ENCODE results near the gene BATF2. TPM values are rescaled to one million over a fixed set of nuclear protein-coding genes. Genes with fewer than 3 reads are reported as not detected.

BATF2 gene
- total and polyA plus RNA-seq, 10 of the 15 experiments (the other 5 are each of a cell fraction or from before 2014, with no cell fraction given): 0.18 to 1.1 (median 0.38) TPM; not detected in 1

- BruUV-seq (replicated peaks): no TSS peak
- FAIRE-seq (peak; percentile 56), ATAC-seq (peak; percentile 88), DNase-seq (ENCODE audit: low read depth, low spot score) (peak; percentile 51)
- Histone ChIP-seq H3K4me2 (ENCODE audit: control insufficient read depth, insufficient read depth) (peak within 1 kb of the TSS; percentile 32; the same call in 1 of the 2 replicates), H3K4me3 (peak within 1 kb of the TSS; percentile 39; the same call in 1 of the 2 replicates), H3K27ac (ENCODE audit: control insufficient read depth, insufficient read depth) (no peak within 1 kb of the TSS), H4K20me1 (ENCODE audit: control insufficient read depth, insufficient read depth) (no peaks in the 10 kb centered on the region), H3K4me1 (ENCODE audit: control insufficient read depth, insufficient read depth, low read length) (peaks cover 14% of the 10 kb centered on the region), H3K36me3 (ENCODE audit: control insufficient read depth in 2 of 2, insufficient read depth in 2 of 2, low read length in 1 of 2) (no peaks in the 10 kb centered on the region), H3K9me3 (replicated peaks; ENCODE audit: control insufficient read depth, insufficient read depth, low read length) (no peaks in the 10 kb centered on the region; the same call in 2 of the 3 replicates), H3K9ac (ENCODE audit: control insufficient read depth, insufficient read depth, low read length) (no peak within 1 kb of the TSS), H3K27me3 (replicated peaks in 1 of 2; ENCODE audit: control insufficient read depth in 2 of 2, insufficient read depth in 2 of 2, low read length in 1 of 2) (no peaks in the 10 kb centered on the region), H3K79me2 (ENCODE audit: control insufficient read depth, insufficient read depth, low read length) (no peaks in the 10 kb centered on the region), H2AFZ (ENCODE audit: control insufficient read depth, low read depth, low read length) (peak within 1 kb of the TSS; percentile 42)
- ChIA-PET CTCF (interaction anchor here (1.1 kb wide), 1 partner anchor 42 kb away, joined by 5 read pairs; the partner anchor contains the start of gene ARL2), RAD21 (ENCODE audit: unreplicated experiment) (no interaction called here), POLR2A (interaction anchor here (0.7 kb wide), 1 partner anchor 23 kb away, joined by 3 read pairs; no protein-coding TSS in a partner anchor), SMC1A (ENCODE audit: uncharacterized antibody, unreplicated experiment) (interaction anchor here (1.0 kb wide), 1 partner anchor 259 kb away, joined by 3 read pairs; no protein-coding TSS in a partner anchor)
- intact Hi-C loops (cut with micrococcal nuclease; ENCODE audit: unreplicated experiment) (no loop called here), in situ Hi-C loops (cut with MboI) (no loop called here)
- WGBS (ENCODE audit: insufficient coverage, insufficient replicate concordance, low lambda C conversion rate, missing lambda C conversion rate): 40% methylated on average over 64 of the region's 69 CpGs
- TF ChIP-seq ZBED1 (IDR thresholded peaks at IDR 0.05; ENCODE audit: borderline replicate concordance): no peak
- TF ChIP-seq EGR1 (IDR thresholded peaks at IDR 0.05; ENCODE audit: borderline replicate concordance in 1 of 2, low read depth in 2 of 2, low read length in 2 of 2): no peak
- TF ChIP-seq MXI1 (IDR thresholded peaks at IDR 0.05; ENCODE audit: low read depth, low read length): no peak
- no peak for TF ChIP-seq SMC3 (IDR thresholded peaks at IDR 0.05; ENCODE audit: borderline replicate concordance, low read length)
- peak; percentile 88 for TF ChIP-seq ZNF687 (IDR thresholded peaks at IDR 0.05)
- no peak for TF ChIP-seq EZH2 (IDR thresholded peaks at IDR 0.05; ENCODE audit: borderline replicate concordance, control insufficient read depth, low read depth, low read length)
- TF ChIP-seq NRF1 (conservative IDR thresholded peaks at IDR 0.05; ENCODE audit: low read depth, low read length): peak; percentile 43
- no peak for TF ChIP-seq CEBPB (IDR thresholded peaks at IDR 0.05; ENCODE audit: borderline replicate concordance in 1 of 2, low read depth in 2 of 2, low read length in 2 of 2)
- peak; percentile 55 to 85; a peak in 3 of 4 replicates for TF ChIP-seq BHLHE40 (IDR thresholded peaks at IDR 0.05; ENCODE audit: borderline replicate concordance in 1 of 2, low read depth in 2 of 2, low read length in 1 of 2)
- no peak for TF ChIP-seq CHD1 (IDR thresholded peaks at IDR 0.05; ENCODE audit: low read depth, low read length)
- 0 out of 2 replicates have a peak, but pooled peaks have one; percentile 4 for TF ChIP-seq RUNX3 (IDR thresholded peaks at IDR 0.05; ENCODE audit: low read length)
- no peak for TF ChIP-seq PAX5 (IDR thresholded peaks at IDR 0.05; ENCODE audit: borderline replicate concordance, low read depth, low read length)
- no peak for TF ChIP-seq POLR2A (IDR thresholded peaks at IDR 0.05; ENCODE audit: low read depth, low read length)
- TF ChIP-seq GABPA (IDR thresholded peaks at IDR 0.05; ENCODE audit: low read depth): no peak
- TF ChIP-seq RAD21 (IDR thresholded peaks at IDR 0.05; ENCODE audit: insufficient read depth, low read depth, low read length): no peak
- TF ChIP-seq CEBPZ (IDR thresholded peaks at IDR 0.05; ENCODE audit: low read depth, low read length): no peak
These were observed 25.1 kb downstream of the BATF2 start, which contains the start of gene MAJIN for GRCh38 chr11:64971421-64972233. Gene MAJIN, minus strand, starts transcription at chr11:64972108. Its CDS starts 12,703 bp downstream, at chr11:64959405.
